GM19395 (cell line): ENCODE data around the gene AKAP6.
A peak's percentile ranks its signal among the peaks of the same experiment; 100 is the strongest.

ENCODE experiments used
- ATAC-seq: cut with Tn5 transposase; IDR thresholded peaks from one replicate; pipeline ENCODE4 v1.9.1; 2021; ENCODE audit warnings: mild to moderate bottlenecking, moderate library complexity; ENCODE audit not compliant: unreplicated experiment

AKAP6 gene

GRCh38 chr14:32607399-32607798, 278.3 kb downstream of the AKAP6 start:
- ATAC-seq = no peak

GRCh38 chr14:32608857-32609256, 279.8 kb downstream of the AKAP6 start:
- ATAC-seq = no peak

- ATAC-seq = no peak
Measured at GRCh38 chr14:32609388-32609787, 280.3 kb downstream of the AKAP6 start.

GRCh38 chr14:32611752-32612151, 282.7 kb downstream of the AKAP6 start:
- no peak for ATAC-seq

GRCh38 chr14:32618991-32619390, 289.9 kb downstream of the AKAP6 start:
- no peak for ATAC-seq

GRCh38 chr14:32620303-32620702, 291.2 kb downstream of the AKAP6 start:
- ATAC-seq = no peak

GRCh38 chr14:32620724-32621123, 291.6 kb downstream of the AKAP6 start:
- no peak for ATAC-seq

- no peak for ATAC-seq
Measured at GRCh38 chr14:32621585-32621984, 292.5 kb downstream of the AKAP6 start.

- peak; percentile 77 for ATAC-seq
Measured at GRCh38 chr14:32622742-32623141, 293.6 kb downstream of the AKAP6 start.

GRCh38 chr14:32623300-32624093, 294.4 kb downstream of the AKAP6 start:
- no peak for ATAC-seq

- ATAC-seq = no peak
Measured at GRCh38 chr14:32625211-32625610, 296.1 kb downstream of the AKAP6 start.

GRCh38 chr14:32627545-32628298, 298.6 kb downstream of the AKAP6 start:
- no peak for ATAC-seq

GRCh38 chr14:32629236-32629635, 300.1 kb downstream of the AKAP6 start:
- no peak for ATAC-seq

- ATAC-seq = no peak
Measured at GRCh38 chr14:32630701-32631100, 301.6 kb downstream of the AKAP6 start.

GRCh38 chr14:32633224-32633859, 304.2 kb downstream of the AKAP6 start:
- no peak for ATAC-seq

- no peak for ATAC-seq
Measured at GRCh38 chr14:32633930-32634329, 304.8 kb downstream of the AKAP6 start.

- peak; percentile 67 for ATAC-seq
Measured at GRCh38 chr14:32635061-32635719, 306.1 kb downstream of the AKAP6 start.

GRCh38 chr14:32637582-32637981, 308.5 kb downstream of the AKAP6 start:
- ATAC-seq = no peak

GRCh38 chr14:32639208-32639607, 310.1 kb downstream of the AKAP6 start:
- ATAC-seq = no peak

- no peak for ATAC-seq
Measured at GRCh38 chr14:32645551-32645950, 316.5 kb downstream of the AKAP6 start.

- no peak for ATAC-seq
Measured at GRCh38 chr14:32648434-32648833, 319.3 kb downstream of the AKAP6 start.
